GM23248 (cell line): ENCODE results near the gene CNTN1.

Source experiments
- EZH2 ChIP-seq: fragments of 200-600 bp; sonication (generic); IDR thresholded peaks from 2 replicates; pipeline ENCODE4 v1.6.1; 2018; ENCODE audit warnings: antibody characterized with exemption, mild to moderate bottlenecking; ENCODE audit not compliant: insufficient read depth, poor library complexity, severe bottlenecking
- EZH2phosphoT487 ChIP-seq: fragments of 200-600 bp; sonication (generic); IDR thresholded peaks from 2 replicates; pipeline ENCODE4 v1.6.1; 2018; ENCODE audit warnings: antibody characterized with exemption, moderate library complexity, mild to moderate bottlenecking, low read depth; ENCODE audit not compliant: insufficient read depth

DNA sequence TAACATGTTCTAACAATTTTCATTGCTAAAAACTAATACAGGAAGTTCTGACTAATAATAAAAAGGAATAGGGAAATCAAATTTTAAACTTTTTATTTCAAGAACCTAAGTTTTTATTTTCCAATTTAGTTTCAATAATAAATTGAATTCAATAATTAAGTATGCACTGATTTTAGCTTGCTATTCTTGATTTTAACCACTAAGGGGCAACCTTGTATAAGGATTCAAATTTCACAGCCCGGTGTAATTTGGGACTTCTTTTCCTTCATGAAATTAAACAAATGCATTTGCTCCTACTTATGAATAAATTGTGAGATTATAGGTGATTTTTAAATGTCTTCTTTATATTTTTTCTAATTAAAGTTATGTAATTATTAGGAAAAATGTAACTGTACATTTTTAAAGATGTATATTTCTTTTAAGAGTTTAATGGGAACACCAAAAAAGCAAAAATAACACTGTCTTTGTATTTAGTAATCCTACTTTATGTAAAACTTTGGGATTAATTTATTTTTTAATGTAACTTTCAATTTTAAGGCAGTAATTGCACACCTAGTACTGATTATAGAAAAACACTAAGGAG lies 254.5 kb downstream of the CNTN1 start:
- TF ChIP-seq EZH2 = no peak
- no peak for TF ChIP-seq EZH2phosphoT487
